Osteocyte (in vitro differentiated cells): ENCODE data around the gene CD276. TPM values are rescaled to one million over a fixed set of nuclear protein-coding genes. Genes with fewer than 3 reads are reported as not detected.

Source experiments
- DNase-seq: peaks from one replicate; pipeline ENCODE4 v3.0.0; 2021; ENCODE audit warnings: mixed read lengths; ENCODE audit not compliant: unreplicated experiment; ENCODE audit errors: extremely low spot score
- H3K27ac Mint-ChIP-seq: one replicate; pipeline ENCODE4 v1.8.0; 2021; ENCODE audit warnings: mild to moderate bottlenecking, mixed read lengths; ENCODE audit not compliant: unreplicated experiment
- H3K27me3 Mint-ChIP-seq: one replicate; pipeline ENCODE4 v1.8.0; 2021; ENCODE audit warnings: mixed read lengths; ENCODE audit not compliant: unreplicated experiment
- H3K36me3 Mint-ChIP-seq: one replicate; pipeline ENCODE4 v1.8.0; 2021; ENCODE audit warnings: mixed read lengths; ENCODE audit not compliant: unreplicated experiment
- H3K4me1 Mint-ChIP-seq: one replicate; pipeline ENCODE4 v1.8.0; 2021; ENCODE audit warnings: mixed read lengths; ENCODE audit not compliant: unreplicated experiment
- H3K4me3 Mint-ChIP-seq: one replicate; pipeline ENCODE4 v1.8.0; 2021; ENCODE audit warnings: mild to moderate bottlenecking, moderate library complexity, mixed read lengths; ENCODE audit not compliant: unreplicated experiment
- H3K9me3 Mint-ChIP-seq: one replicate; pipeline ENCODE4 v1.8.0; 2021; ENCODE audit warnings: mixed read lengths; ENCODE audit not compliant: unreplicated experiment
- total RNA-seq: library from RNA; stranded (reverse); gene quantifications from 2 replicates; pipeline ENCODE4 v1.2.1, GENCODE V29; 2021
- TF ChIP-seq, protein P1 (sequence below): fragments of 200-600 bp; sonication (generic); IDR thresholded peaks from 2 replicates; pipeline ENCODE4 v1.5.0; 2021; ENCODE audit warnings: antibody characterized with exemption, mild to moderate bottlenecking, moderate library complexity

CD276 gene
- total RNA-seq, 1 donor from 2014 or later: 147 TPM

DNA sequence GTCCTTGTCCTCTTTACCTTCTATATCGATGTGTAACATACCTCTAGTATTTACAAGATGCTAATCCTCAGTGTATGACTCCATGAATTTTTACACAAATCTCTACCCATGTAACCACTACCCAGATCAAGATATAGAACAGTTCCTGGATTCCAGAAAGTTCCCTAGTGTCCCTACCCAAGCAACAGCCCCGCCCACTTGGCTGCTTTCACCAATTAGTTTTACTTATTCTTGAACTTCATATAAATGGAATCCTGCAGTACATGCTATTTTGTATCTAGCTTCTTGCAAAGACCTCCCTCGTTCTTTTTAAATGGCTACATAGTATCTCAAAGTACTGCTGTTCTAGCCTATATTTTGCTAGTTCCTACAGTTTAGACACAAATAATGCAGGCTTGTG lies 33.0 kb downstream of the CD276 start:
- TF ChIP-seq, protein P1, sequence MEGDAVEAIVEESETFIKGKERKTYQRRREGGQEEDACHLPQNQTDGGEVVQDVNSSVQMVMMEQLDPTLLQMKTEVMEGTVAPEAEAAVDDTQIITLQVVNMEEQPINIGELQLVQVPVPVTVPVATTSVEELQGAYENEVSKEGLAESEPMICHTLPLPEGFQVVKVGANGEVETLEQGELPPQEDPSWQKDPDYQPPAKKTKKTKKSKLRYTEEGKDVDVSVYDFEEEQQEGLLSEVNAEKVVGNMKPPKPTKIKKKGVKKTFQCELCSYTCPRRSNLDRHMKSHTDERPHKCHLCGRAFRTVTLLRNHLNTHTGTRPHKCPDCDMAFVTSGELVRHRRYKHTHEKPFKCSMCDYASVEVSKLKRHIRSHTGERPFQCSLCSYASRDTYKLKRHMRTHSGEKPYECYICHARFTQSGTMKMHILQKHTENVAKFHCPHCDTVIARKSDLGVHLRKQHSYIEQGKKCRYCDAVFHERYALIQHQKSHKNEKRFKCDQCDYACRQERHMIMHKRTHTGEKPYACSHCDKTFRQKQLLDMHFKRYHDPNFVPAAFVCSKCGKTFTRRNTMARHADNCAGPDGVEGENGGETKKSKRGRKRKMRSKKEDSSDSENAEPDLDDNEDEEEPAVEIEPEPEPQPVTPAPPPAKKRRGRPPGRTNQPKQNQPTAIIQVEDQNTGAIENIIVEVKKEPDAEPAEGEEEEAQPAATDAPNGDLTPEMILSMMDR: no peak
- Mint-ChIP-seq H3K36me3 (peaks cover 21% of the 10 kb centered on the region), H3K27me3 (peaks cover 6% of the 10 kb centered on the region), H3K9me3 (no peaks in the 10 kb centered on the region), H3K27ac (no peak overlapping the region), H3K4me3 (no peak overlapping the region), H3K4me1 (no peaks in the 10 kb centered on the region)
- no peak for DNase-seq

DNA sequence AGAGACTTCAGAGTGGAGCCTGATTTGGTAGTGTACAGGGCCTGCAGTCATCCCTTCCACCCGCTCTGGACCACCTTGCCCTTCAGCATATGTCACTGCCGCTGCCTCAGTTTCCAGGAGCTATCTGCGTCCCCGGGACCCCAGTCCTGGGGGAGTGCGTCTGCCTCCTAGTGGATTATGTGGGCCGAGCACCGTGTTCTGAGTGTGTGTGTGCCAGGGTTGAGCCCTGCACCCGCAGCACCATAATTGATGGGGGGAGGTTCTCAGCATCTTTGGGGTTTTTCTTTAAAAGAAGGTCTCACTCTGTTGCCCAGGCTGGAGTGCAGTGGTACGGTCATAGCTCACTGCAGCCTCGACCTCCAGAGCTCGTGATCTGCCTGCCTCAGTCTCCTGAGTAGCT lies 33.6 kb downstream of the CD276 start:
- H3K9me3 Mint-ChIP-seq: no peaks in the 10 kb centered on the region
- peaks cover 6% of the 10 kb centered on the region for H3K27me3 Mint-ChIP-seq
- TF ChIP-seq, protein P1: peak; percentile 20
- peaks cover 17% of the 10 kb centered on the region for H3K36me3 Mint-ChIP-seq
- no peak overlapping the region for H3K4me3 Mint-ChIP-seq
- H3K27ac Mint-ChIP-seq: no peak overlapping the region
- no peak for DNase-seq
- H3K4me1 Mint-ChIP-seq: no peaks in the 10 kb centered on the region

DNA sequence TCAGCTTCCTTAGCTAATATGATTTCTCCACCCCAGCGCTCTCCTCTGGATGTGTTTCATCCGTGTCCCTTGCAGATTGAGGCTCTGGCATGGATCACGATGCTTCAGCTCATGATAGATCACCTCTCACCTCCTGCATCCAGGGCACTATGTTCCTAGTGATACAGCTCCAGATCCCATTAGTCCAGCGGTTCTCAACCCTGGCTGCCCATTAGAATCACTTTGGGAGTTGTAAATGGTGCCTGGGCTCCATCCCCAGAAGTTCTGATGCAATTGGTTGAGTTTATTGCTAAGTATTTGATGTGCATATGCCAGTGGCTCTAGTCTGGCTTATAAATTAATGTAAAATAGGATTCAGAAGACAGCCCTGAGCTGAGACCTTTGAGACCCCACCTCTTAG lies 34.5 kb downstream of the CD276 start:
- no peak overlapping the region for H3K27ac Mint-ChIP-seq
- no peak overlapping the region for H3K4me3 Mint-ChIP-seq
- peaks cover 9% of the 10 kb centered on the region for H3K36me3 Mint-ChIP-seq
- DNase-seq: no peak
- TF ChIP-seq, protein P1: no peak
- H3K9me3 Mint-ChIP-seq: no peaks in the 10 kb centered on the region
- H3K27me3 Mint-ChIP-seq: peaks cover 8% of the 10 kb centered on the region
- no peaks in the 10 kb centered on the region for H3K4me1 Mint-ChIP-seq

DNA sequence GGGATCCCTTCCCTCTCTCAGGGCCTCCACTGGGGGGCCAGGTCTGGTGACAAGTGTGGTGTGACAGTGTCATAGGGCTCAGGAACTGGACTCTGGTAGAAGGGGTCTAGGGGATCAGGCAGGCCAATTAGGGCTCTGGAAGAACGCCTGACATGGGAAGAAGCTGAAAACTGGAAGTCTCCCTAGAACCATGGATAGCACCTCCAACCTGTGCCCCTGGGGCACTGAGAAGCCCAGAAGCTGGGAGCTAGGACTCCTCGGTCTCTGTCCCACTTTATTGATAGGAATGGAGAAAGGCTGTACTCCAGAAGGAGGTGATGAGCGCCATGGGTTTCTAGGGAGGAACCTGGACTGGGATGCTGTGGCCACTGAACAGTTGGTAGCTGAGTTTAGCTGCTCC lies 38.2 kb downstream of the CD276 start:
- Mint-ChIP-seq H3K27ac (no peak overlapping the region), H3K9me3 (no peaks in the 10 kb centered on the region), H3K4me3 (no peak overlapping the region), H3K36me3 (no peaks in the 10 kb centered on the region), H3K4me1 (no peaks in the 10 kb centered on the region), H3K27me3 (peaks cover 8% of the 10 kb centered on the region)
- TF ChIP-seq, protein P1: no peak
- no peak for DNase-seq

DNA sequence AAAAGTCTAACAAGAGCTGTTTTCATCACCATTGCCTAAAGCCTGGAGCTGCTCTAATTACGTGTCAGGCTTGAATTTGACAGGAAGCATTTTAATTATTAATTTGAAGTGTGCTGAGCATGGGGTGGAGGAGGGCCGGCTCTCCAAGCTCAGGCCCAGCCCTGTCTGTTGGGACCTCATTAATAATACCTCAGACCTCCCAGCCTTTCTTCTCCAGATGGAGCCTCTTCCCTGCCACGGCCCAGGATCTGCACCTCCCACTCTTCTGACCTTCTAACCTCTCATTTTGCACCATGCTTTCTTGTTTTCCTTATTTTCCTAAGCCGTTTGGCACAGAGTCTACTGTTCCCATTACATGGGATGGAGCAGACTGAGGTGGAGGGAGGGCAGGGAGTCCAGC lies 39.0 kb downstream of the CD276 start:
- no peaks in the 10 kb centered on the region for H3K4me1 Mint-ChIP-seq
- TF ChIP-seq, protein P1: no peak
- no peak overlapping the region for H3K27ac Mint-ChIP-seq
- no peaks in the 10 kb centered on the region for H3K36me3 Mint-ChIP-seq
- H3K27me3 Mint-ChIP-seq: peaks cover 8% of the 10 kb centered on the region
- H3K4me3 Mint-ChIP-seq: no peak overlapping the region
- no peak for DNase-seq
- no peaks in the 10 kb centered on the region for H3K9me3 Mint-ChIP-seq
